Kidney (tissue), 14 donors: ENCODE measurements around the gene COL4A4. TPM values are rescaled to one million over a fixed set of nuclear protein-coding genes. Genes with fewer than 3 reads are reported as not detected.

ENCODE experiments used
- DNase-seq, 5 donors: peaks; one replicate each; pipeline ENCODE4 v3.0.0-alpha.2; 2013 to 2020
- FAIRE-seq: peaks from 2 replicates; lab custom pipeline; 2012; peaks lifted over from hg19 to GRCh38; lab: Jason Lieb, UNC
- H3K27ac ChIP-seq, 2 donors: one replicate each; pipeline ENCODE4 v1.7.0; 2013; ENCODE audit warnings: low read depth in 2 of 2, low read length in 2 of 2, inconsistent platforms in 1 of 2
- H3K27me3 ChIP-seq: one replicate; pipeline ENCODE4 v1.7.1; 2013; ENCODE audit warnings: low read length, inconsistent platforms; ENCODE audit not compliant: control insufficient read depth, insufficient read depth
- H3K36me3 ChIP-seq, 3 donors: one replicate each; pipeline versions ENCODE4 v1.7.0 to v1.7.1; 2013; ENCODE audit warnings: low read length in 3 of 3, control low read depth in 1 of 3, inconsistent platforms in 1 of 3; ENCODE audit not compliant: insufficient read depth in 3 of 3, control insufficient read depth in 2 of 3
- H3K4me1 ChIP-seq, 3 donors: one replicate each; pipeline versions ENCODE4 v1.7.0 to v1.7.1; 2013; ENCODE audit warnings: low read length in 3 of 3, inconsistent platforms in 1 of 3, low read depth in 1 of 3; ENCODE audit not compliant: control insufficient read depth in 2 of 3, insufficient read depth in 2 of 3
- H3K4me3 ChIP-seq, 3 donors: one replicate each; pipeline versions ENCODE4 v1.7.0 to v1.8.1; 2013; ENCODE audit warnings: low read length in 3 of 3, control low read depth in 1 of 3, inconsistent platforms in 1 of 3
- H3K9ac ChIP-seq, 3 donors: one replicate each; pipeline versions ENCODE4 v1.7.0 to v1.7.1; 2013; ENCODE audit warnings: low read length in 3 of 3, control low read depth in 1 of 3, inconsistent platforms in 1 of 3
- H3K9me3 ChIP-seq, 3 donors: one replicate each; pipeline versions ENCODE4 v1.7.0 to v1.7.1; 2013; ENCODE audit warnings: low read length in 3 of 3, control low read depth in 1 of 3, inconsistent platforms in 1 of 3; ENCODE audit not compliant: control insufficient read depth in 2 of 3, insufficient read depth in 1 of 3
- CTCF ChIP-seq: IDR thresholded peaks from 3 replicates; pipeline ENCODE4 v1.5.1; 2012; ENCODE audit warnings: mild to moderate bottlenecking, moderate library complexity, borderline replicate concordance; ENCODE audit not compliant: insufficient read depth; ENCODE audit errors: extremely low read depth
- intact Hi-C: fragments of 100-400 bp; cut with DNase I; formaldehyde crosslinking; loops from one replicate; pipeline ENCODE4 v1.11.1; 2022
- polyA plus RNA-seq: library from polyadenylated mRNA; stranded (reverse); fragments of 350-450 nt; fragmentation: Illumina TruSeq; extraction: RNeasy Lipid Tissue Mini Kit (QIAGEN cat#74804); gene quantifications from one replicate; pipeline ENCODE4 v1.2.3, GENCODE V29; 2014; ENCODE audit warnings: low read depth, low replicate concordance; ENCODE audit not compliant: insufficient read depth
- total RNA-seq: library from RNA; stranded (reverse); fragmentation: NEBNext Ultra II Directional; extraction: Animal tissue kit (Norgen Biotek cat#: 25700); gene quantifications from one replicate; pipeline ENCODE4 v1.2.1, GENCODE V29; 2021
- donor health status: control.
- donor health status: control.
- donor health status: control.
- donor health status: control.
- donor health status: control.
- donor health status: DM: yes; HTN: yes; CAD: no.
- donor health status: Normal renal cell carcinoma (clear cell type).

COL4A4 gene
- total and polyA plus RNA-seq, 2 donors from 2014 or later: 7.2 to 53.3 TPM

DNA sequence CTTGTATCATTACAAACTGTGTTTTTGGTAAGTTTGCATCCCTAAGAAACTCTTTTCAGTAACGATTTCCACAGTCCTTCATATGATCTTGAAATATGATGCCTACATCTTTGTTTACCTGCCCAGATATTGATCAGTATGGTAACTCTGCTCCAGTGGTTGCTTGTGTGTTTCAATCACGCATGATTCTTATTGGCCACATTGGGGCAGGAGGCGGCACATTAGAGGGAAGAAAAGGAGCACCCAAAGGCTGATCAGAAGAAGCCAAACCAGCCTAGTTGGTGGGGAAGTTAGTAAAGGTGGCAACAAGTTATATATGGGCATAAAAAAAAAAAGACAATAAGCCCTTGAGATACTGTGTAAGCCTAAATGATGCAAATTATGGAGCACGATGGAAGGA, 169.2 kb downstream of the COL4A4 start:
- DNase-seq: no peak
- Histone ChIP-seq H3K4me3 (no peak overlapping the region), H3K4me1 (peaks cover 0 to 2% (median 0%) of the 10 kb centered on the region in 3 donors), H3K27ac (no peak overlapping the region), H3K27me3 (no peaks in the 10 kb centered on the region), H3K9me3 (no peaks in the 10 kb centered on the region), H3K36me3 (peaks cover 0 to 4% (median 0%) of the 10 kb centered on the region in 3 donors), H3K9ac (no peak overlapping the region)
- TF ChIP-seq CTCF: no peak
- no peak for FAIRE-seq
- intact Hi-C loops: no loop called here

GRCh38 chr2:226993171-226993570, 170.8 kb downstream of the COL4A4 start:
- DNase-seq: no peak
- Histone ChIP-seq H3K4me3 (no peak overlapping the region), H3K27me3 (no peaks in the 10 kb centered on the region), H3K9ac (no peak overlapping the region), H3K9me3 (no peaks in the 10 kb centered on the region), H3K27ac (no peak overlapping the region), H3K4me1 (peaks cover 0 to 2% (median 0%) of the 10 kb centered on the region in 3 donors), H3K36me3 (peaks cover 0 to 4% (median 0%) of the 10 kb centered on the region in 3 donors)
- TF ChIP-seq CTCF: no peak
- no peak for FAIRE-seq
- intact Hi-C loops: no loop called here

DNA sequence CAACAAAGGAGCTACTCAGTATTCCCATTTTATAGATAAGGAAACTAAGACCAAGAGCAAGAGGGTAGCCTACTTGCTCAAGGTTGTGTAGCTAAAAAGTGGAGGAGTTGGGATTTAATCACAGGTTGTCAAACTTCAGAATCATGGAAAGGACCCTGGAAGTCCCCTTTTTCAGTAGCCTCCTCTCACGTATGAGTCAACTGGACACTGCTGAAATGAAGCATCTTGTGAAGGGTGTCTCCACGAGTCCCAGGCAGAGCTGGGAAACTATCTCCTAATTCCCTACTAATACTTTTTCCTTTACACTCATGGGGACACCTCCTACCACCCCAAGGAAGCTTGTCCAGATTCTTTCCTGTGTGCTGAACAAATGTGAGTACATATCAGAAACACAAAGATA, 172.3 kb downstream of the COL4A4 start:
- Histone ChIP-seq H3K4me3 (no peak overlapping the region), H3K36me3 (no peaks in the 10 kb centered on the region), H3K27me3 (no peaks in the 10 kb centered on the region), H3K9me3 (no peaks in the 10 kb centered on the region), H3K4me1 (peaks cover 0 to 2% (median 0%) of the 10 kb centered on the region in 3 donors), H3K9ac (no peak overlapping the region), H3K27ac (no peak overlapping the region)
- TF ChIP-seq CTCF: no peak
- DNase-seq (no peak), FAIRE-seq (no peak)
- intact Hi-C loops: no loop called here

DNA sequence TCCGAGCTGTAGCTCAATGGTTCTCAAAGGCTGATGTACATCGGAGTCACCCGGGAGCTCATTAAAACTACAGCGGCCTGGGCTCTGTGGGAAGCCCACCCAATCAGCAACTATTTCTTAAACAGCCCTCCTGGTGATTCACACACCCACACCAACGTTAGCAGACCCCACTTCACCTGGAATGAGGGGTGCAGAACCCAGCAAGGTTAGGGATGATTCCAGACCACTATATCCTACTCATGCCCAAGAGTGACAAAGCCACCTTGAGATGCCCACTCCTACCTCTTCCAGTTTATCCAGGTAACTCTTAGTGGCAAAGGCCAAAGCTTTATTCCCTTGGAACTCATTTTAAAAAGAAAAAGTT, 178.4 kb downstream of the COL4A4 start:
- Histone ChIP-seq H3K27ac (no peak overlapping the region), H3K27me3 (no peaks in the 10 kb centered on the region), H3K36me3 (no peaks in the 10 kb centered on the region), H3K4me3 (no peak overlapping the region), H3K4me1 (peaks cover 0 to 5% (median 3%) of the 10 kb centered on the region in 3 donors), H3K9ac (no peak overlapping the region), H3K9me3 (no peaks in the 10 kb centered on the region)
- intact Hi-C loops: no loop called here
- DNase-seq: no peak
- FAIRE-seq: no peak
- TF ChIP-seq CTCF: no peak
